Ectodermal cell (in vitro differentiated cells): ENCODE data around the gene RXRA.

Source experiments
- H3K27ac ChIP-seq: 2 replicates; pipeline ENCODE4 v1.7.0; 2013; ENCODE audit warnings: mild to moderate bottlenecking, low read depth, low read length; ENCODE audit not compliant: insufficient read depth, poor library complexity, severe bottlenecking
- H3K27me3 ChIP-seq: 2 replicates; pipeline ENCODE4 v1.7.0; 2013; ENCODE audit warnings: mild to moderate bottlenecking, low read length; ENCODE audit not compliant: insufficient read depth, control insufficient read depth, poor library complexity, severe bottlenecking
- H3K36me3 ChIP-seq: one replicate; pipeline ENCODE4 v1.7.0; 2013; ENCODE audit warnings: low read length; ENCODE audit not compliant: control insufficient read depth, insufficient read depth
- H3K4me1 ChIP-seq: one replicate; pipeline ENCODE4 v1.7.0; 2013; ENCODE audit warnings: low read length; ENCODE audit not compliant: control insufficient read depth, insufficient read depth
- H3K4me3 ChIP-seq: 2 replicates; pipeline ENCODE4 v1.7.0; 2013; ENCODE audit warnings: low read depth, low read length, control low read depth; ENCODE audit not compliant: insufficient read depth
- H3K9me3 ChIP-seq: 2 replicates; pipeline ENCODE4 v1.7.0; 2013; ENCODE audit warnings: mild to moderate bottlenecking, low read length, moderate library complexity; ENCODE audit not compliant: control insufficient read depth
- WGBS, 2 experiments: methylation state at CpG; one replicate each; pipeline ENCODE4 v1.1.7; 2013; ENCODE audit warnings: missing lambda C conversion rate in 2 of 2; 5-methylcytosine and 5-hydroxymethylcytosine counted together

Gene RXRA

GRCh38 chr9:134318941-134319305 is 7.3 kb upstream of the RXRA start:
- Histone ChIP-seq H3K36me3 (no peaks in the 10 kb centered on the region), H3K4me3 (no peak overlapping the region), H3K4me1 (peaks cover 47% of the 10 kb centered on the region), H3K27me3 (no peaks in the 10 kb centered on the region), H3K27ac (no peak overlapping the region), H3K9me3 (no peaks in the 10 kb centered on the region)
- 90 to 92% methylated on average over 5 of the region's 5 CpGs for WGBS, 2 experiments

DNA sequence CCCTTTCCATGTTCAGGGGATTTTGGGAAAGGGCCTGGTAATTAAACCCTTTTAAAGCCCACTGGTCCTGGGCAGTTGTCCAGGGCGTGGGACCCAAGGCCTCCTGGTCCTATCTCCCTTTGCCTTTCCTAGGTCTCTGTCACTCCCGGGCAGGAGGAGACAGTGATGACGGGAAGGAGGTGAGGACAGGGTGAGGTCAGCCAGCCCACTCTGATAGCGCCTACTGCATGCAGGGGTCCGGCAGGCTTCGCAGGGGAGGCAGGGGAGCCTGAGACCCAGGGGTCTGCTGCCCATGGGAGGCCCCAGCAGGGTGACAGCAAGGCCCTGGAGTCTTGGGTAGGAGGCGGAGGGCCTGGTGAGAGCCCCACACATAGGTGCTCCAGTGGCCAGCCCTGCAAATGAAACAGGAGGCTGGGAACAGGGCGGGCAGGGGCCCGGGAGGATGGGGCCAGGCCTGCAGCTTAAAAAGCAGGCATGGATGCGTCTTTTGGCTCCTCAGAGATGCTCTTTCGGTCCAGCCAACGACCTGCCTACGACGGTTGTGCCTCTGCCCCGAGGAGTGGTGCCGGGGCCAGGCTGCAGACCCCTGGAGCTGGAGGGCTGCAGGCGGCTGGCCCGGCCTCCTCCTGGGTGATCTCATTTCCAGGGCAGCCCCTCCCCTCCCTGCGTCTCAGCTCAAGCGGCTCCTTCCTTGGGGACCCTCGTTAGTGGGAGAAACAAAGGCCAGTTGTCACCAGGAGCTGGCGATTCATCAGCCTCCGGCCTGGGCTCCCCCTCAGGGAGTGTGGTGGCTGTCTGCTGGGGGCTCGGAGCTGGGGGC is 6.7 kb upstream of the RXRA start:
- H3K4me3 ChIP-seq = no peak overlapping the region
- no peaks in the 10 kb centered on the region for H3K27me3 ChIP-seq
- peaks cover 49% of the 10 kb centered on the region for H3K4me1 ChIP-seq
- 56 to 58% methylated on average over 24 of the region's 24 CpGs for WGBS, 2 experiments
- H3K36me3 ChIP-seq = no peaks in the 10 kb centered on the region
- H3K27ac ChIP-seq = no peak overlapping the region
- H3K9me3 ChIP-seq = no peaks in the 10 kb centered on the region

GRCh38 chr9:134320126-134320867 is 6.0 kb upstream of the RXRA start:
- WGBS, 2 experiments = 81 to 83% methylated on average over 22 of the region's 22 CpGs
- no peak overlapping the region for H3K27ac ChIP-seq
- peaks cover 3% of the 10 kb centered on the region for H3K27me3 ChIP-seq
- H3K4me1 ChIP-seq = peaks cover 41% of the 10 kb centered on the region
- H3K4me3 ChIP-seq = no peak overlapping the region
- H3K9me3 ChIP-seq = no peaks in the 10 kb centered on the region
- H3K36me3 ChIP-seq = no peaks in the 10 kb centered on the region

DNA sequence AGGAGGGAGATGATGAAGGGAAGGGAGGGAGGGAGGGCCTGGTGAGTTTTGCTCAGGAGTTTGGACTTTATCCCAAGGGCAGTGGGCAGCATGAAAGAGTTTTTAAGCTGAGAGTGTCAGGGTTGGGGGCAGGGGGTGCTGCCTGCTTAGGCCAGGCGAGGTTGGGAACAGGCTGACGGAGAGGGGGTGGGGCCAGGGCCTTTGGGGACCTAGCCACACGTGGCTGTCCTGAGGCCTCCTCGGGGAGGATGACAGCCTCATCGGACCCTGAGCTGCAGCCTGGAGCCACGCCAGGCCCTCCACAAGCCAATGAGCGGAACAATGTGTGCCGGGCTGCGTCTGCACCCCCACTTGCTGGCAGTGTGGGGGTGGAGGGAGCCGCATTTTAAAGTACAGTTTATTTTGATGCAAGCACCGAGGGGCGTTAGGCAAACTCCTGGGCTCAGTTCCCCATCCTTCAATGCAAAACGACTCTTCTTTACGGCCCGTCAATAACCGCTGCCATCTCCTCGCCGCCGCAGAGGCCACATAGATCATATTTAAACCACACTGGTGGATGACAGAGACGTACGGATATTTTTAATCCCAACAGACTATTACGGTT is 5.3 kb upstream of the RXRA start:
- Histone ChIP-seq H3K27me3 (peaks cover 8% of the 10 kb centered on the region), H3K9me3 (no peaks in the 10 kb centered on the region), H3K4me3 (no peak overlapping the region), H3K27ac (no peak overlapping the region), H3K4me1 (peaks cover 36% of the 10 kb centered on the region), H3K36me3 (no peaks in the 10 kb centered on the region)
- 67 to 70% methylated on average over 22 of the region's 22 CpGs for WGBS, 2 experiments

DNA sequence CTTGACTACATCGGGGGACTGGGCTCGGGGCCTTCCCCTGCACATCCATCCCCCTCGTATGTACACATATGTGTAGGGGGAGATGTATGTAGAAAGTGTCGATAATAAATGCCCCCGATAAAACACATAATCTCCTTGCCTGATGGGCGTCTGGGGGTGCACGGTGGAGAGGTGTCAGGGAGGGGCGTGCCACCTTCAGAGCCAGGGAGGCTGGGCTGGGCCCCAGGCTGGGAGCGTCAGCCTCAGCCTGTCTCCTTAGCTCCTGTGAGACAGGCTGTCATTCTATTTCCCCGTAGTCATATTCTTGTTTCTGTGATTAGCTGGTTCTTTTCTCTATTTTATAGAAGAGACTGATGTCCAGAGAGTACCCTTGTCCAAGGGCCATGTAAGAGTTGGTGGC is 4.7 kb upstream of the RXRA start:
- 91 to 95% methylated on average over 10 of the region's 10 CpGs for WGBS, 2 experiments
- H3K4me3 ChIP-seq = no peak overlapping the region
- no peaks in the 10 kb centered on the region for H3K9me3 ChIP-seq
- no peak overlapping the region for H3K27ac ChIP-seq
- peaks cover 36% of the 10 kb centered on the region for H3K4me1 ChIP-seq
- peaks cover 8% of the 10 kb centered on the region for H3K27me3 ChIP-seq
- no peaks in the 10 kb centered on the region for H3K36me3 ChIP-seq

DNA sequence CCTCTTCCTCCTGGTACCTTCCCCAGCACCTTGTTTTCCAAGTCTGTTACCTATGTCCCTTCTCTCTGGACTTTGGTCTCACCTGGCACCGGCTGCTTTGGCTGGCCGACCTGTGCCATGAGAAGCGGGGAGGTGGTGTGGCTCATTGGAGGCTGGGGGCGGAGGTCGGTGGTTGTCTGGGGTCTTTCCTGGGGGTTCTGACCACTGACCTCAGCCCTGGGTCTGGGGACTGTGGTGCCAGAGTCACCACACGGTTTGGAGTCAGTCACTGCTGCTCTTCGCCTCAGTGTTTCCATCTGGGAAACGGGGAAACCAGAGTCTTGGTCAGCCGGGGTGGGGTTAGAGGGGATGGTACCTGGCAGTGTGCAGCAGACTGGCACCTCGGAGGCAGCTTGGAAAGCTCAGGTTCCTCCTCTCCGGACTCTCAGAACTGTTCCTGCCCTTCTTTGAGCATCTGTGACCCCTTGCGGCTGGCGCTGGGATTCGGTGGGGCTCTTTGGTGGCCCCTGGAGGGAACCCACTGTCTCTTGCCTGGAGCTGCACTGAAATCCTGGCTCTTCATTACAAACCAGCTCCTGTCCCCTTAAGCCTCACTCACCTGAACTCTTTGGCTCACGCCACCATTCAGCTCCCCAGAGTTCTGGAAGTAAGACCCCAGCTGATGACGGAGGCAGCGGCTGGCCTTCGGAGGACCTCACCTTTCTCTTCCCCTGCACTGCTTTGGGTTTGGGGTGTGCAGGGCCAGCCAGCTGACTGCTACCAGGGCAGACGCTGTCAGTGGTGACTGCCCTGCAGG is 4.1 kb upstream of the RXRA start:
- Histone ChIP-seq H3K9me3 (no peaks in the 10 kb centered on the region), H3K4me1 (peaks cover 36% of the 10 kb centered on the region), H3K27ac (no peak overlapping the region), H3K36me3 (no peaks in the 10 kb centered on the region), H3K4me3 (no peak overlapping the region), H3K27me3 (peaks cover 8% of the 10 kb centered on the region)
- 91 to 92% methylated on average over 19 of the region's 19 CpGs for WGBS, 2 experiments

- H3K27ac ChIP-seq = no peak overlapping the region
- H3K36me3 ChIP-seq = no peaks in the 10 kb centered on the region
Observed at GRCh38 chr9:134322781-134323241, 3.4 kb upstream of the RXRA start.

GRCh38 chr9:134323741-134324358 is 2.4 kb upstream of the RXRA start:
- WGBS, 2 experiments = 78 to 79% methylated on average over 20 of the region's 20 CpGs
- H3K36me3 ChIP-seq = no peaks in the 10 kb centered on the region
- no peak overlapping the region for H3K27ac ChIP-seq
- H3K4me3 ChIP-seq = no peak overlapping the region
- H3K4me1 ChIP-seq = peaks cover 45% of the 10 kb centered on the region
- peaks cover 8% of the 10 kb centered on the region for H3K27me3 ChIP-seq
- H3K9me3 ChIP-seq = no peaks in the 10 kb centered on the region

More at GRCh38 chr9:134322781-134323241, 3.4 kb upstream of the RXRA start:
- H3K4me3 ChIP-seq = no peak overlapping the region
- WGBS, 2 experiments = 89 to 93% methylated on average over 7 of the region's 7 CpGs
- H3K9me3 ChIP-seq = no peaks in the 10 kb centered on the region
- H3K27me3 ChIP-seq = peaks cover 8% of the 10 kb centered on the region
- H3K4me1 ChIP-seq = peaks cover 42% of the 10 kb centered on the region

- Histone ChIP-seq H3K27me3 (peaks cover 8% of the 10 kb centered on the region), H3K27ac (no peak overlapping the region), H3K9me3 (no peaks in the 10 kb centered on the region), H3K4me3 (no peak overlapping the region), H3K4me1 (peaks cover 47% of the 10 kb centered on the region), H3K36me3 (no peaks in the 10 kb centered on the region)
- WGBS, 2 experiments = 90 to 92% methylated on average over 17 of the region's 17 CpGs
Observed at GRCh38 chr9:134324359-134325095, 1.7 kb upstream of the RXRA start.
